K562 (cell line): ENCODE results near the gene UBE2L6. TPM values are rescaled to one million over a fixed set of nuclear protein-coding genes. Genes with fewer than 3 reads are reported as not detected.
A peak's percentile ranks its signal among the peaks of the same experiment; 100 is the strongest.

ENCODE experiments used
- ARID1B ChIP-seq: fragments of 450-650 bp; IDR thresholded peaks from 2 replicates; pipeline ENCODE4 v1.6.1; 2016; ENCODE audit warnings: antibody characterized with exemption, mild to moderate bottlenecking, inconsistent platforms
- DMBX1 ChIP-seq: fragments of 250-450 bp; sonication (Bioruptor Pico); IDR thresholded peaks from 2 replicates; pipeline ENCODE4 v1.8.0; 2022; ENCODE audit warnings: inconsistent platforms, mild to moderate bottlenecking, moderate library complexity, borderline replicate concordance
- LARP7 ChIP-seq: fragments of 450-650 bp; IDR thresholded peaks from 2 replicates; pipeline ENCODE4 v1.6.1; 2016
- MEIS2 ChIP-seq: fragments of 450-650 bp; IDR thresholded peaks from 2 replicates; pipeline ENCODE4 v1.6.1; 2014; ENCODE audit warnings: mild to moderate bottlenecking; ENCODE audit not compliant: partially characterized antibody
- MXI1 ChIP-seq: IDR thresholded peaks from 2 replicates; pipeline ENCODE4 v1.6.1; 2011; ENCODE audit warnings: low read depth, mild to moderate bottlenecking, improper control_type of control experiment, low read length
- MYNN ChIP-seq, 2 experiments: sonication (generic); formaldehyde crosslinking in 1 of 2; IDR thresholded peaks; 2 replicates each; pipeline versions ENCODE4 v1.5.0 to v1.6.1; 2016 to 2020; ENCODE audit warnings: antibody characterized with exemption in 1 of 2, missing genetic modification reagents in 1 of 2
- NFYB ChIP-seq: IDR thresholded peaks from 2 replicates; pipeline ENCODE4 v1.6.1; 2011; ENCODE audit warnings: mild to moderate bottlenecking, moderate library complexity; ENCODE audit not compliant: insufficient read length; ENCODE audit errors: extremely low read depth
- SNRNP70 ChIP-seq: fragments of 200-400 bp; formaldehyde crosslinking; optimal IDR thresholded peaks from 2 replicates; pipeline ENCODE3; 2017; ENCODE audit warnings: low read depth, low read length
- ZC3H11A ChIP-seq: IDR thresholded peaks from 2 replicates; pipeline ENCODE4 v1.6.1; 2012; ENCODE audit warnings: low read depth, low read length, improper control_type of control experiment
- ZNF76 ChIP-seq: fragments of 250-450 bp; sonication (Bioruptor Pico); IDR thresholded peaks from 2 replicates; pipeline ENCODE4 v1.4.0; 2020; ENCODE audit warnings: mild to moderate bottlenecking, moderate library complexity, borderline replicate concordance
- polyA plus RNA-seq, 8 experiments: library from polyadenylated mRNA; depleted of rRNA in 4 of 8; stranded (reverse) in 5 of 8; unstranded in 3 of 8; fragments of >200 nt; fragmentation: Nextera tagmentation in 2 of 8; fragmentation: Illumina TruSeq in 1 of 8; extraction: Ambion mirVana in 2 of 8; extraction: Trizol in 1 of 8; gene quantifications; 2 replicates each; pipeline versions ENCODE4 v1.2.1 to v1.2.3, GENCODE V29; 2011 to 2014; ENCODE audit warnings: inconsistent platforms in 1 of 8, missing spikeins in 1 of 8
- total RNA-seq, 7 experiments: library from RNA; depleted of rRNA in 6 of 7; stranded (reverse); fragments of >200 nt in 6 of 7; fragmentation: Illumina TruSeq in 2 of 7; extraction: Trizol in 2 of 7; gene quantifications; 2 replicates each; pipeline versions ENCODE4 v1.2.1 to v1.2.3, GENCODE V29; 2011 to 2021; ENCODE audit warnings: low replicate concordance in 1 of 7
- TF ChIP-seq, protein P1 (sequence below): sonication (generic); formaldehyde crosslinking; IDR thresholded peaks from 2 replicates; pipeline ENCODE4 v1.8.1; 2023; ENCODE audit warnings: missing genetic modification reagents, mild to moderate bottlenecking, borderline replicate concordance
- TF ChIP-seq, protein P2 (sequence below): fragments of 450-650 bp; IDR thresholded peaks from 2 replicates; pipeline ENCODE4 v1.6.1; 2016; ENCODE audit warnings: low read depth
- TF ChIP-seq, protein P3 (sequence below): sonication (generic); formaldehyde crosslinking; IDR thresholded peaks from 2 replicates; pipeline ENCODE4 v1.8.1; 2022; ENCODE audit warnings: missing genetic modification reagents

Gene UBE2L6
- total and polyA plus RNA-seq, 9 of the 15 experiments (the other 6 are each of a cell fraction or from before 2014, with no cell fraction given) = 5.9 to 24.9 (median 9.7) TPM

DNA sequence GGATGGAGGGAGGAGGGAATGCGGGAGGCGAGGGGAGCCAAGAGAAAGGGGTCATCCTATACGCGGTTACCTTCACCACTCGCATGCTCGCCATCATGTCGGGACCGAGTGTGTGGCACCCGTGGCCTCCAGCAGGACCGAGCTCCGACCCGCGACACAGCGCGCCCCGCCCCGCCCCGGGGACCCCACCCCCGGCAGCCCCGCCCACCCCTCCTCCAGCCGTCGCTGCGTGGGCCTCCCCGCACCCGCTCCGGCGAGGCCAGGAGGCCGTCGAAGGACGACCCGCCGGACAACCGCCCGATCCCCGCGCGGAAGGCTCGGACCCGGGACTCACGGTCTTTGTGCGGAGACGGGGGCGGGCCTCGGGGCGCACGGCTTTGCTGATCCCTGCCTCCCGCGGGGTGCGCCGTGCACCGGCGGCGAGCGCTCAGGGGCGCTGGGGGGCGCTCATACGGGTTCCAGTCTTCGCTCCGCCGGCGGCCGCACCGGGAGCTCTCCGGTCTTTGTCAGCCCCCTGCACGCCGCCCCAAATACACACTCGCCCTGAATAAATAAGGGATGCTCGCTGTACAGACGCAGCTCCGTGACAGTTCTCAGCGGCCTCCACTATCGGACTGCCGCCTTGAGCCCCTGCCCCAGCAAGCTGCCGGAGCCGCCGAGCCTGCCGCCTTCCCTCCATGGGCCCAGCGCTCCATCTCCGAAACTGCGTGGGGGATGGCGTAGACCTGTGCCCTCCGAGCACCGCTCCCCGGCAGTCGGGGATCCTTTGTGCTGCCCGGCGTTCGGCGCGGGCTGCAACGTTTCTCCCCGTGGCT lies at the start of gene UBE2L6 (continued):
- TF ChIP-seq, protein P1, sequence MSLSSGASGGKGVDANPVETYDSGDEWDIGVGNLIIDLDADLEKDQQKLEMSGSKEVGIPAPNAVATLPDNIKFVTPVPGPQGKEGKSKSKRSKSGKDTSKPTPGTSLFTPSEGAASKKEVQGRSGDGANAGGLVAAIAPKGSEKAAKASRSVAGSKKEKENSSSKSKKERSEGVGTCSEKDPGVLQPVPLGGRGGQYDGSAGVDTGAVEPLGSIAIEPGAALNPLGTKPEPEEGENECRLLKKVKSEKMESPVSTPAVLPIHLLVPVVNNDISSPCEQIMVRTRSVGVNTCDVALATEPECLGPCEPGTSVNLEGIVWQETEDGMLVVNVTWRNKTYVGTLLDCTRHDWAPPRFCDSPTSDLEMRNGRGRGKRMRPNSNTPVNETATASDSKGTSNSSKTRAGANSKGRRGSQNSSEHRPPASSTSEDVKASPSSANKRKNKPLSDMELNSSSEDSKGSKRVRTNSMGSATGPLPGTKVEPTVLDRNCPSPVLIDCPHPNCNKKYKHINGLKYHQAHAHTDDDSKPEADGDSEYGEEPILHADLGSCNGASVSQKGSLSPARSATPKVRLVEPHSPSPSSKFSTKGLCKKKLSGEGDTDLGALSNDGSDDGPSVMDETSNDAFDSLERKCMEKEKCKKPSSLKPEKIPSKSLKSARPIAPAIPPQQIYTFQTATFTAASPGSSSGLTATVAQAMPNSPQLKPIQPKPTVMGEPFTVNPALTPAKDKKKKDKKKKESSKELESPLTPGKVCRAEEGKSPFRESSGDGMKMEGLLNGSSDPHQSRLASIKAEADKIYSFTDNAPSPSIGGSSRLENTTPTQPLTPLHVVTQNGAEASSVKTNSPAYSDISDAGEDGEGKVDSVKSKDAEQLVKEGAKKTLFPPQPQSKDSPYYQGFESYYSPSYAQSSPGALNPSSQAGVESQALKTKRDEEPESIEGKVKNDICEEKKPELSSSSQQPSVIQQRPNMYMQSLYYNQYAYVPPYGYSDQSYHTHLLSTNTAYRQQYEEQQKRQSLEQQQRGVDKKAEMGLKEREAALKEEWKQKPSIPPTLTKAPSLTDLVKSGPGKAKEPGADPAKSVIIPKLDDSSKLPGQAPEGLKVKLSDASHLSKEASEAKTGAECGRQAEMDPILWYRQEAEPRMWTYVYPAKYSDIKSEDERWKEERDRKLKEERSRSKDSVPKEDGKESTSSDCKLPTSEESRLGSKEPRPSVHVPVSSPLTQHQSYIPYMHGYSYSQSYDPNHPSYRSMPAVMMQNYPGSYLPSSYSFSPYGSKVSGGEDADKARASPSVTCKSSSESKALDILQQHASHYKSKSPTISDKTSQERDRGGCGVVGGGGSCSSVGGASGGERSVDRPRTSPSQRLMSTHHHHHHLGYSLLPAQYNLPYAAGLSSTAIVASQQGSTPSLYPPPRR (CRISPR knock-in tag) = no peak
- no peak for TF ChIP-seq MYNN (IDR thresholded peaks at IDR 0.05)
- TF ChIP-seq MYNN (CRISPR knock-in tag; IDR thresholded peaks at IDR 0.05) = no peak
- TF ChIP-seq SNRNP70 = no peak
- TF ChIP-seq MEIS2 = no peak
- TF ChIP-seq, protein P2, sequence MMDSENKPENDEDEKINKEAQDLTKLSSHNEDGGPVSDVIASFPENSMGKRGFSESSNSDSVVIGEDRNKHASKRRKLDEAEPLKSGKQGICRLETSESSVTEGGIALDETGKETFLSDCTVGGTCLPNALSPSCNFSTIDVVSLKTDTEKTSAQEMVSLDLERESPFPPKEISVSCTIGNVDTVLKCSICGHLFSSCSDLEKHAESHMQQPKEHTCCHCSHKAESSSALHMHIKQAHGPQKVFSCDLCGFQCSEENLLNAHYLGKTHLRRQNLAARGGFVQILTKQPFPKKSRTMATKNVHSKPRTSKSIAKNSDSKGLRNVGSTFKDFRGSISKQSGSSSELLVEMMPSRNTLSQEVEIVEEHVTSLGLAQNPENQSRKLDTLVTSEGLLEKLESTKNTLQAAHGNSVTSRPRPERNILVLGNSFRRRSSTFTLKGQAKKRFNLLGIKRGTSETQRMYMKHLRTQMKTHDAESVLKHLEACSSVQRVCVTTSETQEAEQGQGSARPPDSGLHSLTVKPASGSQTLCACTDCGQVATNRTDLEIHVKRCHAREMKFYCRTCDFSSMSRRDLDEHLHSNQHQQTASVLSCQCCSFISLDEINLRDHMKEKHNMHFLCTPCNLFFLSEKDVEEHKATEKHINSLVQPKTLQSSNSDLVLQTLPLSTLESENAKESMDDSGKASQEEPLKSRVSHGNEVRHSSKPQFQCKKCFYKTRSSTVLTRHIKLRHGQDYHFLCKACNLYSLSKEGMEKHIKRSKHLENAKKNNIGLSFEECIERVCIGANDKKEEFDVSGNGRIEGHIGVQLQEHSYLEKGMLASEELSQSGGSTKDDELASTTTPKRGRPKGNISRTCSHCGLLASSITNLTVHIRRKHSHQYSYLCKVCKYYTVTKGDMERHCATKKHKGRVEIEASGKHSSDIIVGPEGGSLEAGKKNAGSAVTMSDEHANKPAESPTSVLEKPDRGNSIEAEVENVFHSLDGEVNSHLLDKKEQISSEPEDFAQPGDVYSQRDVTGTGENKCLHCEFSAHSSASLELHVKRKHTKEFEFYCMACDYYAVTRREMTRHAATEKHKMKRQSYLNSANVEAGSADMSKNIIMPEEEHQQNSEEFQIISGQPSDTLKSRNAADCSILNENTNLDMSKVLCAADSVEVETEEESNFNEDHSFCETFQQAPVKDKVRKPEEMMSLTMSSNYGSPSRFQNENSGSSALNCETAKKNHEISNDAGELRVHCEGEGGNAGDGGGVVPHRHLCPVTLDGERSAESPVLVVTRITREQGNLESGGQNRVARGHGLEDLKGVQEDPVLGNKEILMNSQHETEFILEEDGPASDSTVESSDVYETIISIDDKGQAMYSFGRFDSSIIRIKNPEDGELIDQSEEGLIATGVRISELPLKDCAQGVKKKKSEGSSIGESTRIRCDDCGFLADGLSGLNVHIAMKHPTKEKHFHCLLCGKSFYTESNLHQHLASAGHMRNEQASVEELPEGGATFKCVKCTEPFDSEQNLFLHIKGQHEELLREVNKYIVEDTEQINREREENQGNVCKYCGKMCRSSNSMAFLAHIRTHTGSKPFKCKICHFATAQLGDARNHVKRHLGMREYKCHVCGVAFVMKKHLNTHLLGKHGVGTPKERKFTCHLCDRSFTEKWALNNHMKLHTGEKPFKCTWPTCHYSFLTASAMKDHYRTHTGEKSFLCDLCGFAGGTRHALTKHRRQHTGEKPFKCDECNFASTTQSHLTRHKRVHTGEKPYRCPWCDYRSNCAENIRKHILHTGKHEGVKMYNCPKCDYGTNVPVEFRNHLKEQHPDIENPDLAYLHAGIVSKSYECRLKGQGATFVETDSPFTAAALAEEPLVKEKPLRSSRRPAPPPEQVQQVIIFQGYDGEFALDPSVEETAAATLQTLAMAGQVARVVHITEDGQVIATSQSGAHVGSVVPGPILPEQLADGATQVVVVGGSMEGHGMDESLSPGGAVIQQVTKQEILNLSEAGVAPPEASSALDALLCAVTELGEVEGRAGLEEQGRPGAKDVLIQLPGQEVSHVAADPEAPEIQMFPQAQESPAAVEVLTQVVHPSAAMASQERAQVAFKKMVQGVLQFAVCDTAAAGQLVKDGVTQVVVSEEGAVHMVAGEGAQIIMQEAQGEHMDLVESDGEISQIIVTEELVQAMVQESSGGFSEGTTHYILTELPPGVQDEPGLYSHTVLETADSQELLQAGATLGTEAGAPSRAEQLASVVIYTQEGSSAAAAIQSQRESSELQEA = no peak
- TF ChIP-seq DMBX1 (CRISPR knock-in tag) = no peak
- TF ChIP-seq ARID1B = peak; percentile 25; the same call in 1 of the 2 replicates
- no peak for TF ChIP-seq ZNF76 (CRISPR knock-in tag)
- no peak for TF ChIP-seq MXI1
- TF ChIP-seq LARP7 = no peak
- no peak for TF ChIP-seq NFYB
- no peak for TF ChIP-seq ZC3H11A
- TF ChIP-seq, protein P3, sequence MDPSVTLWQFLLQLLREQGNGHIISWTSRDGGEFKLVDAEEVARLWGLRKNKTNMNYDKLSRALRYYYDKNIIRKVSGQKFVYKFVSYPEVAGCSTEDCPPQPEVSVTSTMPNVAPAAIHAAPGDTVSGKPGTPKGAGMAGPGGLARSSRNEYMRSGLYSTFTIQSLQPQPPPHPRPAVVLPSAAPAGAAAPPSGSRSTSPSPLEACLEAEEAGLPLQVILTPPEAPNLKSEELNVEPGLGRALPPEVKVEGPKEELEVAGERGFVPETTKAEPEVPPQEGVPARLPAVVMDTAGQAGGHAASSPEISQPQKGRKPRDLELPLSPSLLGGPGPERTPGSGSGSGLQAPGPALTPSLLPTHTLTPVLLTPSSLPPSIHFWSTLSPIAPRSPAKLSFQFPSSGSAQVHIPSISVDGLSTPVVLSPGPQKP (CRISPR knock-in tag) = no peak
